ENCODE data around the gene SYT7. TPM values are rescaled to one million over a fixed set of nuclear protein-coding genes. Genes with fewer than 3 reads are reported as not detected.
A peak's percentile ranks its signal among the peaks of the same experiment; 100 is the strongest.

The SYT7 gene
- total RNA-seq, 1 donor from 2014 or later: 7.6 TPM

GRCh38 chr11:61507962-61508861, 72.7 kb downstream of the SYT7 start, which contains the start of gene LRRC10B:
Gene LRRC10B (plus strand): TSS chr11:61508749. CDS start chr11:61508999, 250 bp downstream.
- no peak for TF ChIP-seq CTCF (IDR thresholded peaks at IDR 0.05; ENCODE audit: unreplicated experiment)
- peak in 1 of 2 experiments; percentile 66 for DNase-seq (ENCODE audit: low spot score in 2 of 2, unreplicated experiment in 2 of 2)
- Mint-ChIP-seq H3K4me1 (peaks cover 20% of the 10 kb centered on the region), H3K9me3 (no peaks in the 10 kb centered on the region), H3K4me3 (peak within 1 kb of the TSS; percentile 61), H3K36me3 (no peaks in the 10 kb centered on the region), H3K27ac (no peak within 1 kb of the TSS), H3K27me3 (ENCODE audit: low read depth) (peaks cover 66% of the 10 kb centered on the region)

DNA sequence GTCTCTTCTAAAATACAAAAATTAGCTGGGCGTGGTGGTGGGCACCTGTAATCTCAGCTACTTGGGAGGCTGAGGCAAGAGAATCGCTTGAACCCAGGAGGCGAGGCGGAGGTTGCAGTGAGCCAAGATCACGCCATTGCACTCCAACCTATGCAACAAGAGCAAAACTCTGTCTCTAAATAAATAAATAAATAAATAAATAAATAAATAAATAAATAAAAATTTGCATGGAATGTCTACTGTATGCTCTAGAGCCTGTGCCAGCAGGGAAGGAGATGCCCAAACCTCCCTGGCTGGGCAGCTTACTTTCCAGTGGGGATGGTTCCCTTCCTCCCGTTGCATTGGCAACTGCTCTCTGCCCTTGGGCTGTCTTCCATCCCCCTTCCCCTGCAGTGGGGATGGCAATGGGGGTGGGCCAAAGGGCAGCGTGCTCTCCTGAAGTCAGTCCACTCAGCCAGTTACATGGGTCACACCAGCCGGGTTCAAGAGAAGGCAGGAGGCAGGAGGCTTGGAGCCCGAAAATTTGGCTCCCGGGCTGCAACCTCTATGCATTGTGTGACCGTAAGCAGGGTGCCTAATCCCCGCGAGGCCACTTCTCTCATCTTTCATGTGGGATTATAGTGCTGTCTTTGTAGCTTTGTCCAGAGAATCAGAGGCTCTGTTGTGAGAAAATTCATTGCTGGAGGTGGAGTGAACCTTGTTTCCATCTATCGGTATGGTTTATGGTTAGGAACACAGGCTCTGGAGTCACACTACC, 73.7 kb downstream of the SYT7 start:
- peaks cover 11% of the 10 kb centered on the region for H3K4me1 Mint-ChIP-seq
- no peak for DNase-seq (ENCODE audit: low spot score in 2 of 2, unreplicated experiment in 2 of 2)
- H3K9me3 Mint-ChIP-seq: no peaks in the 10 kb centered on the region
- peaks cover 63% of the 10 kb centered on the region for H3K27me3 Mint-ChIP-seq (ENCODE audit: low read depth)
- H3K4me3 Mint-ChIP-seq: no peak overlapping the region
- no peak for TF ChIP-seq CTCF (IDR thresholded peaks at IDR 0.05; ENCODE audit: unreplicated experiment)
- H3K27ac Mint-ChIP-seq: no peak overlapping the region
- H3K36me3 Mint-ChIP-seq: no peaks in the 10 kb centered on the region

- Mint-ChIP-seq H3K4me1 (peaks cover 6% of the 10 kb centered on the region), H3K27ac (no peak overlapping the region), H3K36me3 (no peaks in the 10 kb centered on the region), H3K9me3 (no peaks in the 10 kb centered on the region), H3K27me3 (ENCODE audit: low read depth) (peaks cover 55% of the 10 kb centered on the region), H3K4me3 (no peak overlapping the region)
- no peak for DNase-seq (ENCODE audit: low spot score in 2 of 2, unreplicated experiment in 2 of 2)
- TF ChIP-seq CTCF (IDR thresholded peaks at IDR 0.05; ENCODE audit: unreplicated experiment): no peak
Measured at GRCh38 chr11:61505640-61506155, 75.2 kb downstream of the SYT7 start.

- no peaks in the 10 kb centered on the region for H3K9me3 Mint-ChIP-seq
- H3K27me3 Mint-ChIP-seq (ENCODE audit: low read depth): peaks cover 50% of the 10 kb centered on the region
- no peak overlapping the region for H3K4me3 Mint-ChIP-seq
- peaks cover 6% of the 10 kb centered on the region for H3K4me1 Mint-ChIP-seq
- no peak overlapping the region for H3K27ac Mint-ChIP-seq
- no peak for DNase-seq (ENCODE audit: low spot score in 2 of 2, unreplicated experiment in 2 of 2)
- no peak for TF ChIP-seq CTCF (IDR thresholded peaks at IDR 0.05; ENCODE audit: unreplicated experiment)
- H3K36me3 Mint-ChIP-seq: no peaks in the 10 kb centered on the region
Measured at GRCh38 chr11:61505106-61505505, 75.8 kb downstream of the SYT7 start.

GRCh38 chr11:61503135-61503770, 77.6 kb downstream of the SYT7 start:
- Mint-ChIP-seq H3K4me1 (peaks cover 5% of the 10 kb centered on the region), H3K4me3 (no peak overlapping the region)

More at GRCh38 chr11:61503135-61503770, 77.6 kb downstream of the SYT7 start:
- Mint-ChIP-seq H3K9me3 (no peaks in the 10 kb centered on the region), H3K27me3 (ENCODE audit: low read depth) (peaks cover 40% of the 10 kb centered on the region), H3K36me3 (no peaks in the 10 kb centered on the region), H3K27ac (no peak overlapping the region)
- DNase-seq (ENCODE audit: low spot score in 2 of 2, unreplicated experiment in 2 of 2): no peak
- TF ChIP-seq CTCF (IDR thresholded peaks at IDR 0.05; ENCODE audit: unreplicated experiment): no peak

All from mesothelial cell of epicardium (in vitro differentiated cells).